Peyer's patch (tissue), 4 donors: Measurements from ENCODE around the gene PI4KA.

Source experiments
- POLR2A ChIP-seq, 2 donors: fragments of 450-650 bp; IDR thresholded peaks; one replicate each; pipeline ENCODE4 v1.5.1; 2017; ENCODE audit warnings: antibody characterized with exemption in 2 of 2, mild to moderate bottlenecking in 2 of 2, moderate library complexity in 2 of 2
- TF ChIP-seq, protein P1 (sequence below), 6 experiments: fragments of 450-650 bp in 4 of 6; fragments of 200-600 bp in 2 of 6; sonication (generic) in 1 of 6; IDR thresholded peaks; one replicate each; pipeline ENCODE4 v1.5.1; 2017 to 2019; ENCODE audit warnings: antibody characterized with exemption in 6 of 6, mild to moderate bottlenecking in 3 of 6, moderate library complexity in 1 of 6

DNA sequence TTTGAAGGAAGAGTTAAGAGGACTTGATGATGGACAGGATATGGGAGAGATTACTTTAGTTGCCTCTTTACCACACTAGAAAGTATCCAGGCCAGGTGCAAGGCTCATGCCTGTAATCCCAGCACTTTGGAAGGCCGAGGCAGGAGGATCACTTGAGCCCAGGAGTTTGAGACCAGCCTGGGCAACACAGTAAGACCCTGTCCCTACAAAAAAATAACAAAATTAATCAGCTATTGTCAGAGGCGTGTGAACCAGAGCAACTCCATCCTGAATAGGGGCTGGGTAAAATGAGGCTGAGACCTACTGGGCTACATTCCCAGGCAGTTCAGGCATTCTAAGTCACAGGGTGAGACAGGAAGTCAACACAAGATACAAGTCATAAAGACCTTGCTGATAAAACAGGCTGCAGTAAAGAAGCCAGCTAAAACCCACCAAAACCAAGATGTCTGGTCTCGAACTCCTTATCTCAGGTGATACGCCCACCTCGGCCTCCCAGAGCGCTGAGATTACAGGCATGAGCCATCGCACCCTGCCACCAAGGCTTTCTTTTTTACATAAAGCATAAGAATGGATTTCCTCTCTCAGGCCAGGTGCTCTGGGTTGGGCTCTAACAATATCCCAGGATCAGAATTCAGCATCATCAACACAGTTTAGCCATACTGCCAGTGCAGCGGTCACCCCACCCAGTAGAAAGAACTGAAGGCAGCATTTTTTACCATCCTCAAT lies 17.8 kb downstream of the PI4KA start:
- TF ChIP-seq, protein P1, sequence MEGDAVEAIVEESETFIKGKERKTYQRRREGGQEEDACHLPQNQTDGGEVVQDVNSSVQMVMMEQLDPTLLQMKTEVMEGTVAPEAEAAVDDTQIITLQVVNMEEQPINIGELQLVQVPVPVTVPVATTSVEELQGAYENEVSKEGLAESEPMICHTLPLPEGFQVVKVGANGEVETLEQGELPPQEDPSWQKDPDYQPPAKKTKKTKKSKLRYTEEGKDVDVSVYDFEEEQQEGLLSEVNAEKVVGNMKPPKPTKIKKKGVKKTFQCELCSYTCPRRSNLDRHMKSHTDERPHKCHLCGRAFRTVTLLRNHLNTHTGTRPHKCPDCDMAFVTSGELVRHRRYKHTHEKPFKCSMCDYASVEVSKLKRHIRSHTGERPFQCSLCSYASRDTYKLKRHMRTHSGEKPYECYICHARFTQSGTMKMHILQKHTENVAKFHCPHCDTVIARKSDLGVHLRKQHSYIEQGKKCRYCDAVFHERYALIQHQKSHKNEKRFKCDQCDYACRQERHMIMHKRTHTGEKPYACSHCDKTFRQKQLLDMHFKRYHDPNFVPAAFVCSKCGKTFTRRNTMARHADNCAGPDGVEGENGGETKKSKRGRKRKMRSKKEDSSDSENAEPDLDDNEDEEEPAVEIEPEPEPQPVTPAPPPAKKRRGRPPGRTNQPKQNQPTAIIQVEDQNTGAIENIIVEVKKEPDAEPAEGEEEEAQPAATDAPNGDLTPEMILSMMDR (IDR thresholded peaks at IDR 0.05): no peak
- no peak for TF ChIP-seq POLR2A (IDR thresholded peaks at IDR 0.05)
